ENCODE measurements around the gene MYH1. TPM values are rescaled to one million over a fixed set of nuclear protein-coding genes. Genes with fewer than 3 reads are reported as not detected.

MYH1 gene
- total and polyA plus RNA-seq, 9 of the 15 experiments (the other 6 are each of a cell fraction or from before 2014, with no cell fraction given), result not detected

GRCh38 chr17:10477701-10478100 lies 40.6 kb downstream of the MYH1 start (continued):
- TF ChIP-seq EZH2 (IDR thresholded peaks at IDR 0.05; ENCODE audit: borderline replicate concordance, low read depth, low read length), result no peak
- TF ChIP-seq ESRRB (CRISPR knock-in tag; IDR thresholded peaks at IDR 0.05; ENCODE audit: borderline replicate concordance), result no peak
- TF ChIP-seq, protein P1, sequence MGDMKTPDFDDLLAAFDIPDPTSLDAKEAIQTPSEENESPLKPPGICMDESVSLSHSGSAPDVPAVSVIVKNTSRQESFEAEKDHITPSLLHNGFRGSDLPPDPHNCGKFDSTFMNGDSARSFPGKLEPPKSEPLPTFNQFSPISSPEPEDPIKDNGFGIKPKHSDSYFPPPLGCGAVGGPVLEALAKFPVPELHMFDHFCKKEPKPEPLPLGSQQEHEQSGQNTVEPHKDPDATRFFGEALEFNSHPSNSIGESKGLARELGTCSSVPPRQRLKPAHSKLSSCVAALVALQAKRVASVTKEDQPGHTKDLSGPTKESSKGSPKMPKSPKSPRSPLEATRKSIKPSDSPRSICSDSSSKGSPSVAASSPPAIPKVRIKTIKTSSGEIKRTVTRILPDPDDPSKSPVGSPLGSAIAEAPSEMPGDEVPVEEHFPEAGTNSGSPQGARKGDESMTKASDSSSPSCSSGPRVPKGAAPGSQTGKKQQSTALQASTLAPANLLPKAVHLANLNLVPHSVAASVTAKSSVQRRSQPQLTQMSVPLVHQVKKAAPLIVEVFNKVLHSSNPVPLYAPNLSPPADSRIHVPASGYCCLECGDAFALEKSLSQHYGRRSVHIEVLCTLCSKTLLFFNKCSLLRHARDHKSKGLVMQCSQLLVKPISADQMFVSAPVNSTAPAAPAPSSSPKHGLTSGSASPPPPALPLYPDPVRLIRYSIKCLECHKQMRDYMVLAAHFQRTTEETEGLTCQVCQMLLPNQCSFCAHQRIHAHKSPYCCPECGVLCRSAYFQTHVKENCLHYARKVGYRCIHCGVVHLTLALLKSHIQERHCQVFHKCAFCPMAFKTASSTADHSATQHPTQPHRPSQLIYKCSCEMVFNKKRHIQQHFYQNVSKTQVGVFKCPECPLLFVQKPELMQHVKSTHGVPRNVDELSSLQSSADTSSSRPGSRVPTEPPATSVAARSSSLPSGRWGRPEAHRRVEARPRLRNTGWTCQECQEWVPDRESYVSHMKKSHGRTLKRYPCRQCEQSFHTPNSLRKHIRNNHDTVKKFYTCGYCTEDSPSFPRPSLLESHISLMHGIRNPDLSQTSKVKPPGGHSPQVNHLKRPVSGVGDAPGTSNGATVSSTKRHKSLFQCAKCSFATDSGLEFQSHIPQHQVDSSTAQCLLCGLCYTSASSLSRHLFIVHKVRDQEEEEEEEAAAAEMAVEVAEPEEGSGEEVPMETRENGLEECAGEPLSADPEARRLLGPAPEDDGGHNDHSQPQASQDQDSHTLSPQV (IDR thresholded peaks at IDR 0.05), result no peak

GRCh38 chr17:10474536-10474935 lies 43.8 kb downstream of the MYH1 start:
- Histone ChIP-seq H4K20me1 (replicated peaks; ENCODE audit: control insufficient read depth, insufficient read depth, low read length) (no peaks in the 10 kb centered on the region), H3K4me2 (ENCODE audit: insufficient read depth, low read length) (no peak overlapping the region), H3K9ac (ENCODE audit: insufficient read depth in 1 of 2, low read depth in 2 of 2, low read length in 2 of 2) (no peak overlapping the region), H3K4me3 (no peak overlapping the region), H3K4me1 (replicated peaks in 1 of 2; ENCODE audit: control insufficient read depth in 2 of 2, insufficient read depth in 2 of 2, low read length in 2 of 2) (no peaks in the 10 kb centered on the region), H3K79me2 (ENCODE audit: control insufficient read depth, insufficient read depth, low read length) (no peaks in the 10 kb centered on the region), H3K27me3 (ENCODE audit: control insufficient read depth in 2 of 2, insufficient read depth in 2 of 2, low read length in 2 of 2) (no peaks in the 10 kb centered on the region), H3K27ac (ENCODE audit: extremely low read depth, low read depth, low read length) (no peak overlapping the region), H2AFZ (ENCODE audit: low read depth, low read length) (no peak overlapping the region), H3K9me1 (ENCODE audit: control insufficient read depth, insufficient read depth, low read length) (no peaks in the 10 kb centered on the region), H3K36me3 (ENCODE audit: control insufficient read depth, insufficient read depth, low read length) (no peaks in the 10 kb centered on the region), H3K9me3 (replicated peaks; ENCODE audit: control insufficient read depth, insufficient read depth, low read depth, low read length) (no peaks in the 10 kb centered on the region)
- intact Hi-C loops (cut with micrococcal nuclease) (no loop called here), in situ Hi-C loops (cut with MboI) (no loop called here)
- no TSS peak for BruUV-seq (replicated peaks)
- FAIRE-seq (no peak), DNase-seq (ENCODE audit: extremely low read depth in 1 of 4, low spot score in 3 of 4) (no peak), ATAC-seq (no peak)
- 0% methylated on average over 4 of the region's 4 CpGs for WGBS (ENCODE audit: insufficient coverage, low coverage, missing lambda C conversion rate)
- ChIA-PET CTCF (ENCODE audit: low intra/inter-chr PET ratio) (no interaction called here), POLR2A (no interaction called here)
- TF ChIP-seq MTA2 (IDR thresholded peaks at IDR 0.05; ENCODE audit: low read depth) (no peak), MGA (IDR thresholded peaks at IDR 0.05) (no peak)
